ENCODE measurements around the gene TRMT61B.

The TRMT61B gene

DNA sequence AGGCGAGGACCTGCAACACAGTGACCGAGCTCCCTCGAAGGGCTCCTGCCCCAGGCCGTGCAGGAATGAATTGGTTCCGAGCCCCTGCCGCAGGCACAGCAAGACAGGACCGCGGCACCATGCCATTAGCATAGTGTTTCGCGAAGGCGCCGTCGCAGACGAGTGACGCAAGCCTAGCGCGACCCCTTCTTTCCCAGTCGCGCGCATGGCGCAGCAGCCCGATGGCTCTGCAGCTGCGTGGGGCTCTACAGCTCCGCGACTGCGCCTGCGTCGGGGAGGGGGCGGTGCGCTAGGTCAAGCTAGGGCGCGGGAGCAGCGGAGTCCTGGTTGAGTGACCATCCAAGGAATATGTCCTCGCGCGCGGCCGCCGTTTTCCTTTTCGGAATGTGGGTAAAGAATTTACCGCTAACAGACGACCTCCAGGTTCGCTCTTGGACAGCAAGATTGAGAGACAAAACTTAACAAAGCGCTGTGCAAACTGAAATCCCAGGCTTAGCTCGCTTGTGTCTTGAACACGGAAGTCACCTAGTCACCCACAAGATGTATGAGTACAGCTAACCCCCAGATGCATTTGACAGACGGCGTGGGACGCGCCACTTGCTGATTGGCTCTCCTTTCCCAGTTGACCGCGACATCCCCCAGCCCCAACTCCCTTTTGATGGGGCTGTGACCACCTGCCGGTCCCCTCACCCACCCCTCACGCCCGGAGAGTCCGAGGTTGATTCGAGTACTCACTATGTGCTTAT lies at the start of gene TRMT61B:
Gene TRMT61B, minus strand, starts transcription at position 164 of the 746 bp plus-strand sequence. Its CDS starts 32 bp downstream, at position 132.
- peak; percentile 97 for DNase-seq

DNA sequence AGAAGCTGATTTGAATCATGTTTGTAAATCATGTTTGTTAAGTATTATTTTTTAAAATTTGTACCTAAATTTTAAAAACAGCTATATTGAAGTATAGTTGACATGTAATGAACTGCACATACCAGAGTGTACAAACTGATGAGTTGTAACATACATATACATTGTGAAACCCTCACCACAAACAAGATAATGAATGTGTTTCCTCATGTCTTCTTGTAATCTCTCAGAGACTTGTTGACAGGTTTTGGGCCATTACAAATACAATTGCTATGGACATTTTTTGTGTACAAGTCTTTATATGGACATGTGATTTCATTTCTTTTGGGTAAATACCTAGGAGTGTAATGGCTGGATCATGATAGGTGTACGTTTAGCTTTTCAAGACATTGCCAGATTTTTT lies 45.8 kb upstream of the TRMT61B start:
- no peak for DNase-seq

- DNase-seq, result no peak
These were observed 39.7 kb upstream of the TRMT61B start for GRCh38 chr2:28909655-28910353.

DNA sequence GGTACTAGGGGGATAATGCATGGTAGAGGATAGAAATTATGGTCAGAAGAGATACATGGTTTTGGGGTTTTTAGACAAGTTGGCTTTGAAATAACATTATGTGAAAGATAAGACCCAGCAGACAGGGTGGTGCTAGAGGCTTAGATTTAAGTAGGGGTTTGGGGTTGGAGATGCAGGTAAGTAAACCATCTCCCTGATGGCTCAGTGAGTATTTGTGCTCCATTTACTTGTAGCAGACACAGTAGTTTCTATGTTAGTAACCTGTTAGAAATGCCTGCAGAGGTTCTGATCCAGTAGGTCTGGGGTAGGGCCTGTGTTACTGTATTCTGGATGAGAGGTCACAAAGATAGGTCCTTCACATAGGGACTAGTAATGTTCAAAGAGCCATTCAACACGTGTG lies 38.1 kb upstream of the TRMT61B start:
- DNase-seq, result no peak

GRCh38 chr2:28906821-28907220 lies 36.7 kb upstream of the TRMT61B start:
- no peak for DNase-seq

- DNase-seq, result no peak
These were observed 36.3 kb upstream of the TRMT61B start for GRCh38 chr2:28906376-28906775.

DNA sequence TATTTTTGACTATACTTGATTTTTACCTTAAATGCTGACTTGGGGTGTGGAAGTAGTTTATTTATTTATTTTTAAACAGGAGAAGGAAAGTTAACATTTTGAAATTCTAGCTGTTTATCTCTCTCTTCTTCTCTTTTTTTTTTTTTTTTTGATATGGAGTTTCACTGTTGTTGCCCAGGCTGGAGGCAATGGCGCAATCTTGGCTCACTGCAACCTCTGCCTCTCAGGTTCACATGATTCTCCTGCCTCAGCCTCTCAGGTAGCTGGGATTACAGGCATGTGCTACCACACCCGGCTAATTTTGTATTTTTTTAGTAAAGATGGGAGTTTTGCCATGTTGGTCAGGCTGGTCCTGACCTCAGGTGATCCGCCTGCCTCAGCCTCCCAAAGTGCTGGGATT lies 35.4 kb upstream of the TRMT61B start:
- DNase-seq, result no peak

GRCh38 chr2:28904802-28905457 lies 34.8 kb upstream of the TRMT61B start:
- no peak for DNase-seq

DNA sequence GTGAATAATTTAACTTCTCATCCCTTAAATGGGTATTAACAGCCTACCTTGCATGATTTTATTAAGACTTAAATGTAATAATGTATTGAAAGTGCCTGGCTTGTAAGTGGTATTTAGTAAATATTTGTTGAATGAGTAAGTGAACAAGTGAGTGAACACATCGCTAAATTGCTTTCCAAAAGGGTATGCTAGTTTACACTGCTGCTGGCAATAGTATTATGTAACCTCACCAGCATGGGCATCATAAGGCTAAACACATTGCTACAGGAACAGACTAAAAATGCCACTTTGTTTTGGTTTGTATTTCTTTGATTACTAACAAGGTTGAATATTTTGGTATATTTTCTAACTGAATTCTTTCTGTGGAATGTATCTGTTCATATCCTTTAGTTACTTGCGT lies 34.2 kb upstream of the TRMT61B start:
- no peak for DNase-seq

- DNase-seq, result no peak
These were observed 32.5 kb upstream of the TRMT61B start for GRCh38 chr2:28902584-28902983.

DNA sequence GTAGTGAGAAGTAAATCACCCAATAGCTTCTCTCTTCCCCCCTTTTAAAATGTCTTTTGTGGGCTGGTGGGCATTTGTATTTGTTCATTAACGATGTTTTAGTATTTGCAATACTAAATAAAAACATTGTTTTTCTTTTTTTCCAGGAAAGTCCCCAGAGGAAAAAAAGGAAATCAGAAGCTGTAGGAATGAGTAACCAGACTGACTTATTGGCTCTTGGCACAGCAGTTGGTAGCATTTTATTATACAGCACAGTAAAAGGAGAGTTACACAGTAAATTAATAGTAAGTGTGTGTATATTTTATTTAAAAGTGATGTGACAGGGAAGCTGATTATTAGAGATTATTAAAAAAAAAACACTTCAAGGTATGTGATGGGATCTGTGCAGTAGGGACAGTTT lies 31.7 kb upstream of the TRMT61B start:
- no peak for DNase-seq

GRCh38 chr2:28901202-28901601 lies 31.1 kb upstream of the TRMT61B start:
- DNase-seq, result no peak

- no peak for DNase-seq
These were observed 27.9 kb upstream of the TRMT61B start for GRCh38 chr2:28898048-28898447.

DNA sequence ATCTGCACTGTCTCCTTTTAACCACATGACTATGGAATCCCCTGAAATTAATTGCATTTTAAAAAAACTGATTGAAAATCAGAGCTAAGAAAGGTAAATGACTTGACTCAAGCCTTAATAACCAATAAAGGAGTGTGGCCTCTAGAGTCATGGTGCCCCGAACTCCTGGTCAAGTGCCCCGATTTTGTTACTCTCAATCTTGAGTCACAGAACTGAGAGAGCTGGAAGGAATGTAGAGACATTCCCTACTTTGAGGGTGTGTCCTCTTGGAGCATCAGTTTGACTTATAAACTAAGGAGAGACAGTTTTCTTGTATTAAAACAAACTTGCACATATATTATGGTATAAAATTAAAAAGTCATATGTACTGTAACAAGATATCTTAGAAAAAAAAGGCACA lies 26.8 kb upstream of the TRMT61B start:
- DNase-seq, result no peak

GRCh38 chr2:28895189-28895893 lies 25.2 kb upstream of the TRMT61B start:
- DNase-seq, result peak; percentile 44

- DNase-seq, result peak; percentile 98
These were observed 24.5 kb upstream of the TRMT61B start, which contains the start of gene WDR43 for GRCh38 chr2:28894470-28895188. WDR43 (plus strand) TSS chr2:28894667; CDS start chr2:28894699, 32 bp downstream.

GRCh38 chr2:28893488-28893887 lies 23.4 kb upstream of the TRMT61B start:
- no peak for DNase-seq

DNA sequence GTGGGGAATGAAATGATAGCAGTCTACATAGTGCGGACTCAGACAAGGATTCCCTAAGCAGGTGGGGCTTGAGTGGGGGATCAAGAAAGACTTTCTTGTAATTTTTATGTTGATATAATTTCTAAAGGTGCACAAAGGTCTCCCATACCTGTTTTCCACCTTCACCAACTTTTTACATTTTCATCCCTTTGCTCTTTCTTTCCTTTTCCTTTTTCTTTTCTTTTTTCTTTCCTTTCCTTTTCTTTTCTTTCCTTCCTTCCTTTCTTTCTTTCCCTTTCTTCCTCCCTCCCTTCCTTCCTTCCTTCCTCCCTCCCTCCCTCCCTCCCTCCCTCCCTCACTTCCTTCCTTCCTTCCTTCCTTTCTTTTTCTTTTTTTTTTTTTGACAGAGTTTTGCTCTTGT lies 10.1 kb upstream of the TRMT61B start:
- DNase-seq, result no peak

DNA sequence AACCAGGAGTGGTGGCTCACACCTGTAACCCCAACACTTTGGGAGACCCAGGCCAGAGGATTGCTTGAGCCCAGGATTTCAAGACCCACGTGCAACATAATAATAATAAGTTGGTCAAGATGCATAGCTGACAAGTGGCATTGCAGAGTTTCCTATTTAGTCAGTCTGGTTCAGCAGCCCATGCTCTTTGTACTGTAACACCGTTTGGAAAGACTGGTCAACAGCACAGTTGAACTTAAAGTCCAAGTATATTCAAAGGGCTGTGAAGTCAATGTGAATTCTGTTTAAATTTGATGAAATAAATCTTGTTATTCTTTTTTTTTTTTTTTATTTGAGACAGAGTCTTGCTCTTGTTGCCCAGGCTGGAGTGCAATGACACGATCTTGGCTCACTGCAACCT lies 1.5 kb upstream of the TRMT61B start:
- no peak for DNase-seq

DNA sequence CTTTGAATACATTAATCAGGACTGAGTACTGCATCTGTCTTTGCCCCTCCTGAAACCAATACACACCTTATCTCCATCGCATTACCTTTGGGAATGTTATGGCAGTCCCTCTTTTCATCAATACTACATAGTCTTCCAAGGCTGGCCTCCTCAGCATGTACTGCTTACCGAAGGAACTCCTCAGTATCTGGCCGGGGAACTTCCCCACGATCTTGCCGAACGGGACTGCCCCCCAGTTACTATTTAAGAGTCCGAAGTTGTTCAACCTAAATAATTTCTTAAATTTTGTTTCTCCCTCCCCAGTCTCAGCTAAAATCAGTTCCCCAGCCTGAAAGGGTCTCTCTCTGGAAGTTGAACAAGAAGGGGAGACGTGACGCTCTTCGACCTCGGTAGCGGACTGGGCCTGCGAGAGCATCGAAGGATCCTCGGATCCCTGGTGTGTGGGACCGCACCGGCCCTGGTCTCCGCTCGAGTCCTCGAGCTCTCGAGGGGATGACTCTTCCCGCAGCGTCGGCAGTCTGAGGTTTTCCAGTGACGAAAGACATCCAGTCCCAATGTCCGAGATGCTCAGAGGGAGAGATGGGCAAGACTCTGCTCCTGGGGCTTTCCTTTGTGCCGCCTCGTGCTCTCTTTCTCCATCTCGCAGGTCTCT lies 489 bp downstream of the TRMT61B start:
- DNase-seq, result no peak

DNA sequence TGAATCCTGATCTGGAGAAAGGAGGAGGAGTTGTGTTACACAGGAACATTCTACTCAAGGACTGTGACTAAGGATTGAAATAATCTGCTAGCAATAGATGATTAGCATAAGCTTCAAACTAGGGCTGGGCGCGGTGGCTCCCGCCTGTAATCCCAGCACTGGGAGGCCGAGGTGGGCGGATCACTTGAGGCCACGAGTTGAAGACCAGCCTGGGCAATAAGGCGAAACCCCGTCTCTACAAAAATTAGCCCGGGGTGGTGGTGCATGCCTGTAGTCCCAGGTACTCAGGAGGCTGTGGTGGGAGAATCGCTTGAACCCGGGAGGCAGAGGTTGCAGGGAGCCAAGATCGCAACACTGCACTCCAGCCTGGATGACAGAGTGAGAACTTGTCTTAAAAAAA lies 1.5 kb downstream of the TRMT61B start:
- DNase-seq, result no peak

- no peak for DNase-seq
These were observed 14.1 kb downstream of the TRMT61B start for GRCh38 chr2:28855977-28856376.
